Thymus (tissue), 14 donors: ENCODE measurements around the gene CRB1. TPM values are rescaled to one million over a fixed set of nuclear protein-coding genes. Genes with fewer than 3 reads are reported as not detected.

Experiments
- DNase-seq, 9 donors: peaks; one replicate each; pipeline ENCODE4 v3.0.0-alpha.2; 2013; ENCODE audit warnings: low spot score in 9 of 9, low read depth in 6 of 9, missing footprints in 1 of 9
- H3K27ac ChIP-seq, 2 donors: one replicate each; pipeline ENCODE4 v1.5.1; 2013; ENCODE audit warnings: control low read depth in 1 of 2, low read depth in 1 of 2, low read length in 1 of 2, mild to moderate bottlenecking in 1 of 2, moderate library complexity in 1 of 2
- H3K27me3 ChIP-seq, 2 donors: one replicate each; pipeline ENCODE4 v1.5.1; 2013; ENCODE audit warnings: low read length in 1 of 2; ENCODE audit not compliant: control insufficient read depth in 2 of 2, insufficient read depth in 1 of 2
- H3K36me3 ChIP-seq, 2 donors: one replicate each; pipeline ENCODE4 v1.5.1; 2013; ENCODE audit warnings: low read length in 1 of 2, mild to moderate bottlenecking in 1 of 2, moderate library complexity in 1 of 2; ENCODE audit not compliant: control insufficient read depth in 2 of 2, insufficient read depth in 2 of 2
- H3K4me1 ChIP-seq, 2 donors: one replicate each; pipeline ENCODE4 v1.5.1; 2013; ENCODE audit warnings: low read length in 2 of 2; ENCODE audit not compliant: control insufficient read depth in 2 of 2, insufficient read depth in 2 of 2
- H3K4me3 ChIP-seq, 2 donors: one replicate each; pipeline ENCODE4 v1.5.1; 2013; ENCODE audit warnings: low read length in 2 of 2, control low read depth in 1 of 2, mild to moderate bottlenecking in 1 of 2
- H3K9me3 ChIP-seq, 2 donors: one replicate each; pipeline ENCODE4 v1.5.1; 2013; ENCODE audit warnings: low read length in 1 of 2, mild to moderate bottlenecking in 1 of 2; ENCODE audit not compliant: control insufficient read depth in 2 of 2, insufficient read depth in 1 of 2
- WGBS: extraction: QIAGEN DNeasy Blood & Tissue Kit; methylation state at CpG from one replicate; pipeline ENCODE4 v1.1.7; 2013; 5-methylcytosine and 5-hydroxymethylcytosine counted together
- long read RNA-seq, 10 donors: transcript quantifications; one replicate each; lab custom pipeline, GENCODE V29; 2026
- polyA plus RNA-seq: library from polyadenylated mRNA; stranded (reverse); fragments of 200-250 nt; gene quantifications from one replicate; pipeline ENCODE4 v1.2.3, GENCODE V29; 2013
- total RNA-seq: library from RNA; stranded (reverse); fragments of 120-200 nt; gene quantifications from one replicate; pipeline ENCODE4 v1.2.4, GENCODE V29; 2013
- donor health status: healthy.

Gene CRB1
- total RNA-seq (0.19 TPM), polyA plus RNA-seq (0.41 TPM)
- long read RNA-seq, donor 1 = 0 reads
- long read RNA-seq, donor 2 = 0 reads
- long read RNA-seq, donor 3 = 0 reads
- long read RNA-seq, donor 4 = 0 reads
- long read RNA-seq, donor 5 = 0 reads
- long read RNA-seq, donor 6 = 0 reads
- long read RNA-seq, donor 7 = 0 reads
- long read RNA-seq, donor 8 = 0 reads
- long read RNA-seq, donor 9 = 0 reads
- long read RNA-seq, donor 10 = 0 reads

DNA sequence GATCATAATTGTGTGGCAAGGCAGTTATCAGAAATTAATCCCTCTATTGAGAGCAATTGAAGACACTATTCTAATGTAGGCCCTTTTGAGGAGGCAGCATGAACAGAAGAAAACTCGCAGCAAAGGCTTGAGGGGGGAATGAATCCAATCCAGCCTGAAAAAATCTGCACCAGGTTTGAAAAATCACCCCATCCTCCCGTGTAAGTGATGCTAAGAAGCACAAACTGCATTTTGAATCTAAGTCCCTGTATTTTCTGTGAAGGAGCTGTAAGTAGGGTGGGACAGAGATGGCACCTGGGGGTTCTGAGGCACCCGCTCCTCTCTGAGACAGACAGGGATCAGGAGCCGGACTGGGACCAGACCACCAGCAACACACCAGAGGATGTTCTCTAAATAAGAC lies at the start of gene CRB1:
TSS of gene CRB1 (plus strand) at position 241 of the 400 bp plus-strand sequence. CDS start 161 bp downstream, outside the sequence.
- Histone ChIP-seq H3K36me3 (no peaks in the 10 kb centered on the region), H3K27me3 (no peaks in the 10 kb centered on the region), H3K4me3 (no peak within 1 kb of the TSS), H3K27ac (no peak within 1 kb of the TSS), H3K9me3 (no peaks in the 10 kb centered on the region), H3K4me1 (no peaks in the 10 kb centered on the region)
- peak in 4 of 9 donors; percentile 18 to 45 (median 26) for DNase-seq
- 61% methylated on average over 4 of the region's 4 CpGs for WGBS

DNA sequence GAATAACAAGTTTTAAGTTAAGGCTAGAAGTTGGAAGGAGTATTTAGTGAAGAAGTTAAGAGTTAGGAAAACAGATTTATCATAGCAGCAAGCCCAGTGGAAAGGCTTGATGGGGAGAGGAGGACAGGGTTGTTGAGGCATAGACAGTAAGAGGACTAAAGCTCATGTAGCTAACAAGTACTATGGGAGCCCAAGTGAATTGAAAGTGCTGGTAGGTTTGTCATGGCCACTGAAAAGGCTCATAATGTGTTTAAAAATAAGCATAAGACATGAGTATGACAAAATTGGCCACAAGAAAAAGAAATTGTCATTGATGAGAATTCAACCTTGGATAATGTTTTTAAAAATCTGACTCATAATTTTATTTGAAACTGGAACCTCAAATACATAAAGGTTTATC lies 49.2 kb upstream of the CRB1 start:
- H3K9me3 ChIP-seq = no peaks in the 10 kb centered on the region
- no peak overlapping the region for H3K4me3 ChIP-seq
- no peak for DNase-seq
- no peaks in the 10 kb centered on the region for H3K4me1 ChIP-seq
- H3K27ac ChIP-seq = no peak overlapping the region
- no peaks in the 10 kb centered on the region for H3K27me3 ChIP-seq
- no peaks in the 10 kb centered on the region for H3K36me3 ChIP-seq

DNA sequence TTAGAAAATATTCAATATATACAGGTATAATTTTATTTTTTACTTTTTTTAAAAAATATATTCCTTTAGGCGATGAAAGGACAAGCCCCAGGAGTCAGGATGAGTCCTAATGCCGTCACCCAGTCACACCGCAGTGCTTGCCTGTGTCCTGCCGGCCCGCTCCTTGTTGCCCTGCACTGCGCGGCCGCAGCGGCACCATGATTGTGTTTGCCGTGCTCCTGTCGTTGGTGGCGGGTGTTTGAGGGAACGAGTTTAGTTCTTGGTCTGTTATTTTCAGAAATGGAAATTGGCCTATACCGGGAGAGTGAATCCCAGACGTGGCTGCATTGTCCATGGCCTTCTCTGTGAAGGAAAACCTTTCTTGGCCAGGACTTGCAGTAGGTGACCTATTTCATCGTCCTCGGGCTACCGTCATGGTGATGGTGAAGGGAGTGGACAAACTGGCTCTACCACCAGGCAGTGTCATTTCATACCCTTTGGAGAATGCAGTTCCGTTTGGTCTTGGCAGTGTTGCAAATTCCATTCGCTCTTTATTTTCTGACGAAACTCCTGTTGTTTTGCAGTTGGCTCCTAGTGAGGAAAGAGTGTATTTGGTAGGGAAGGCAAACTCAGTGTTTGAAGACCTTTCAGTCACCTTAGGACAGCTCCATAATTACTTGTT lies 45.9 kb upstream of the CRB1 start:
- H3K9me3 ChIP-seq = no peaks in the 10 kb centered on the region
- no peak overlapping the region for H3K4me3 ChIP-seq
- no peaks in the 10 kb centered on the region for H3K4me1 ChIP-seq
- H3K36me3 ChIP-seq = no peaks in the 10 kb centered on the region
- DNase-seq = no peak
- no peak overlapping the region for H3K27ac ChIP-seq
- no peaks in the 10 kb centered on the region for H3K27me3 ChIP-seq
- 96% methylated on average over 21 of the region's 21 CpGs for WGBS

DNA sequence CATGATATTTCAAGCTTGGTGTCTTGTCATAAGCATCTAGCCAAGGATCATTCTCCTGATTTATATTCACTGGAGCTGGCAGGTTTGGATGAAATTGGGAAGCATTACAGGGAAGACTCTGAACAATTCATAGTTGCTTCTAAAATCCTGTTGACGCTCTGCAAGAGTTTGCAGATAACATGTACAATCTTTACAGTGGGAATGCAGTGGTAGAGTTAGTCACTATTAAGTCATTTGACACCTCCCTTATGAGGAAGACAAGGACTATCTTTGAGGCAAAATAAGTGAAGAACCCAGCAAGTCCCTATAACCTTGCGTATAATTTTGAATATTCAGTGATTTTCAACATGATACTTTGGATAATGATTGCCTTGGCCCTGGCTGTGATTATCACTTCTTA lies 45.3 kb upstream of the CRB1 start:
- DNase-seq = no peak
- no peaks in the 10 kb centered on the region for H3K9me3 ChIP-seq
- no peaks in the 10 kb centered on the region for H3K36me3 ChIP-seq
- H3K4me3 ChIP-seq = no peak overlapping the region
- H3K27me3 ChIP-seq = no peaks in the 10 kb centered on the region
- no peaks in the 10 kb centered on the region for H3K4me1 ChIP-seq
- WGBS = 98% methylated on average over 2 of the region's 2 CpGs
- no peak overlapping the region for H3K27ac ChIP-seq

DNA sequence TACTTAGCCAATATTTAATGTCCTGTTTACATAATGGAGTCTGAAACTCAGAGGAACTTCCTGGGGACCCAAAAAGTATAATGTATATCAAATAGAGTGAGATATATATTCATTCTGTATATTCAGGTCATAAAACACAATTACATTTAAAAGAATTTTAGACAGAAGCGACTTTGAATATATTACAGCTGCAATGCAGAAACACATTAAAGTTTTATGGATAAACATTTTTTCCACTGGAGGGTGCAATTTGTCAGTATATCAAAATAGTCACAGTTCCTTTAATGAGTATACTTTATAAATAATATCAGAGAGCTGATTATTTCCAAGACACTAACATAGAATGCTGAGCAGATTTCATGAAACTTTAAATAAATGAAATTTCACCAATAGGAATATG lies 43.9 kb upstream of the CRB1 start:
- 94% methylated on average over 1 of the region's 1 CpG for WGBS
- no peak overlapping the region for H3K27ac ChIP-seq
- H3K9me3 ChIP-seq = no peaks in the 10 kb centered on the region
- no peak for DNase-seq
- no peaks in the 10 kb centered on the region for H3K36me3 ChIP-seq
- H3K4me3 ChIP-seq = no peak overlapping the region
- H3K27me3 ChIP-seq = no peaks in the 10 kb centered on the region
- H3K4me1 ChIP-seq = no peaks in the 10 kb centered on the region

DNA sequence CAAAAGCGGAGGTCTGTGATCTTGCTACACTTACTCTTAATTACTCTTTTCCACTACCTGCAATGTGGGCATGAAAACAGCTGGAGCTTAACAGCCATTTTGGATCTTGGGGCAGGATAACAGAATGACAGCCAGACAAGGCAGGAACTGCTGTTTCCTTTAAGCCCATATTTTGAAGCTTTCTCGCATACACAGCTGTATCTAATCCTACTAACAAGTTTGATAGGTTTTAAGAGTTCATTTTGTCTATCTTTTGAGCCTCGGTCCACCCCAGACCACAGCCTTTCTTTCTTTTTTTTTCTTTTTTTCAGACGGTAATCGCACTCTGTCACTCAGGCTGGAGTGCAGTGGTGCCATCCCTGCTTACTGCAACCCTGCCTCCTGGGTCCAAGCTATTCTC lies 42.4 kb upstream of the CRB1 start:
- no peak overlapping the region for H3K4me3 ChIP-seq
- no peaks in the 10 kb centered on the region for H3K9me3 ChIP-seq
- H3K36me3 ChIP-seq = no peaks in the 10 kb centered on the region
- H3K4me1 ChIP-seq = no peaks in the 10 kb centered on the region
- no peaks in the 10 kb centered on the region for H3K27me3 ChIP-seq
- DNase-seq = no peak
- H3K27ac ChIP-seq = no peak overlapping the region
- WGBS = 94% methylated on average over 5 of the region's 5 CpGs

DNA sequence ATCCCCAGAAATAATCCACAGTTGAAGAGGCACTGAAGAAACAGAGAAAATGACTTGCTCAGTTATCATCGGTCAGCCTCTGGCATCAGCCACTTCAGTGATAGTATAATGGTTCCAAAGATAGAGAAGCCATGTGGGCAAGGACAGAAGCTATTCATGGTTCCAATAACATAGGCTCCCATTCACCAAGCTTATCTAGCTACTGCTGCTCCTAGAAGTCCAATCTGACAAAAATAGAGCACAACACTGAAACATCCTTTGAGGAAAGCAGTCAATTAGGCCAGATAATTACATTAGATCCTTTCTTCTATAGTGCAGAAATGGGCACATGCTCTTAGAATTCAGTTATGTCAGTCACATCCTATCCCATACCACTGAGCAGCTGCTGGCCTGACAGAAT lies 33.5 kb upstream of the CRB1 start:
- no peaks in the 10 kb centered on the region for H3K4me1 ChIP-seq
- H3K27ac ChIP-seq = no peak overlapping the region
- no peak overlapping the region for H3K4me3 ChIP-seq
- WGBS = 97% methylated on average over 1 of the region's 1 CpG
- H3K27me3 ChIP-seq = no peaks in the 10 kb centered on the region
- no peaks in the 10 kb centered on the region for H3K9me3 ChIP-seq
- no peaks in the 10 kb centered on the region for H3K36me3 ChIP-seq
- DNase-seq = no peak

DNA sequence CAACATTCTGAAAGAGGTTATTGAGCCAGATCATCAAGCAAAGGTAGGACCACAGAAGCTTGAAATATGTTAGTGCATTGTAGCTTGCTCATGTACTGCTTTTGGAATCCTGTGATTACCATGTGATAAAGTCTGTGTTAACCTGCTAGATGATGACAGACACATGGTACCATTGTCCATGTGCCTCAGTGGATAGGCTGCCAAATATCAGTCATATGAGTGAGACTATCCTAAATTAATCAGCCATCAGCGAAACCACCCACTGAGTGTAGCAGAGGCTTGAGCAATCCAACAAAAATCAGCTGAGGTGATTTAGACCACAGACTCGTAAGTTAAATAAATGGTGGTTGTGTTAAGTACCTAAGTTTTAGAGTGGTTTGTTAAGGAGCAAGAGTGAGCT lies 32.7 kb upstream of the CRB1 start:
- Histone ChIP-seq H3K4me1 (no peaks in the 10 kb centered on the region), H3K36me3 (no peaks in the 10 kb centered on the region), H3K9me3 (no peaks in the 10 kb centered on the region), H3K27me3 (no peaks in the 10 kb centered on the region), H3K4me3 (no peak overlapping the region), H3K27ac (no peak overlapping the region)
- DNase-seq = no peak
- 95% methylated on average over 2 of the region's 2 CpGs for WGBS

DNA sequence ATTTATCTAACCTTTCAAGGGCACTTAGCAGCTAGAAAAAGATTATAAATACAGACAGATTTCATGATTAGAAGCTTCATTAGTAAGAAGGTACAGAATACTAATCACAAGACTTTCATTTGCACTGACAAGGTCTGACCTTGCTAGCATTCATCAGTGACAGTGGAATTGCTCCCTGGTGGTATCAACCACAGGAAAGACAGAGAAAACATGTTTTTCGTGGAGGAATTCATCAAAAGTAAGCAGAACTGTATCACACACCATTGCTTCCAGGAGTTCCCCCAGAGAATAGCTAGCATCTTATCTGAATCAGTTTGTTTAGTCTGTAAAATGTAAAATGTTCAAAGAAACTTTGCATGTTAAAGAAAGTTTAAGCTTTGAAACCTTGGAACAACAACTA lies 20.6 kb upstream of the CRB1 start:
- WGBS = 81% methylated on average over 1 of the region's 1 CpG
- no peak overlapping the region for H3K27ac ChIP-seq

More for the DNA sequence above, 20.6 kb upstream of the CRB1 start:
- H3K27me3 ChIP-seq = no peaks in the 10 kb centered on the region
- no peaks in the 10 kb centered on the region for H3K36me3 ChIP-seq
- H3K9me3 ChIP-seq = no peaks in the 10 kb centered on the region
- H3K4me3 ChIP-seq = no peak overlapping the region
- H3K4me1 ChIP-seq = no peaks in the 10 kb centered on the region
- no peak for DNase-seq
